K562 (cell line): ENCODE data around the gene SCTR. TPM values are rescaled to one million over a fixed set of nuclear protein-coding genes. Genes with fewer than 3 reads are reported as not detected.

Experiments
- ATAC-seq: fragments of 200-7000 bp; cut with Tn5 transposase; 3 replicates; pipeline ENCODE4 v1.9.1; 2020; ENCODE audit warnings: moderate library complexity
- BruUV-seq: library from RNA; stranded (reverse); fragments of 400-500 nt; replicated peaks from 2 replicates; lab custom pipeline; 2021; lab: Mats Ljungman, UMichigan
- CTCF ChIA-PET: fragments of 300-600 bp; formaldehyde crosslinking; extraction: SDS; loops from one replicate; lab custom pipeline; 2021; ENCODE audit warnings: low intra/inter-chr PET ratio; lab: Yijun Ruan, JAX
- POLR2A ChIA-PET: fragments of 300-600, 350-650 bp; sonication (Branson Sonifier 250); formaldehyde crosslinking; extraction: SDS; loops from one replicate; lab custom pipeline; 2021; ENCODE audit warnings: antibody characterized with exemption, inconsistent platforms; lab: Yijun Ruan, JAX
- DNase-seq, 4 experiments: peaks; one replicate each; pipeline versions ENCODE4 v3.0.0 to v3.0.0-alpha.2; 2011 to 2018; ENCODE audit warnings: low spot score in 3 of 4, mixed read lengths in 3 of 4; ENCODE audit errors: extremely low read depth in 1 of 4
- FAIRE-seq: peaks from 2 replicates; lab custom pipeline; 2011; peaks lifted over from hg19 to GRCh38; lab: Jason Lieb, UNC
- H2AFZ ChIP-seq: 2 replicates; pipeline ENCODE4 v1.6.0; 2011; ENCODE audit warnings: low read depth, low read length, control low read depth, inconsistent platforms
- H3K27ac ChIP-seq: fragments of 200-600 bp; 3 replicates; pipeline ENCODE4 v1.8.0; 2011; ENCODE audit warnings: low read depth, mild to moderate bottlenecking, control low read depth, inconsistent platforms, low read length, moderate library complexity, mixed read lengths; ENCODE audit errors: extremely low read depth
- H3K27me3 ChIP-seq, 2 experiments: fragments of 300-600 bp in 1 of 2; 2 replicates in 1 of 2; 3 replicates in 1 of 2; pipeline versions ENCODE4 v1.6.0 to v1.8.0; 2011; ENCODE audit warnings: inconsistent platforms in 2 of 2, low read length in 2 of 2, mild to moderate bottlenecking in 1 of 2, mixed read lengths in 1 of 2, moderate library complexity in 1 of 2; ENCODE audit not compliant: control insufficient read depth in 2 of 2, insufficient read depth in 2 of 2
- H3K36me3 ChIP-seq: fragments of 300-600 bp; 3 replicates; pipeline ENCODE4 v1.8.0; 2011; ENCODE audit warnings: mild to moderate bottlenecking, low read length, inconsistent platforms; ENCODE audit not compliant: control insufficient read depth, insufficient read depth
- H3K4me1 ChIP-seq, 2 experiments: fragments of 200-600 bp in 1 of 2; replicated peaks in 1 of 2; 2 replicates in 1 of 2; 3 replicates in 1 of 2; pipeline versions ENCODE4 v1.5.1 to v1.8.0; 2011; ENCODE audit warnings: inconsistent platforms in 2 of 2, low read length in 2 of 2, mild to moderate bottlenecking in 1 of 2, mixed read lengths in 1 of 2, moderate library complexity in 1 of 2; ENCODE audit not compliant: control insufficient read depth in 2 of 2, insufficient read depth in 2 of 2
- H3K4me2 ChIP-seq: 2 replicates; pipeline ENCODE4 v1.6.1; 2011; ENCODE audit warnings: low read length, control low read depth, inconsistent platforms, mixed read lengths; ENCODE audit not compliant: insufficient read depth
- H3K4me3 ChIP-seq: fragments of 200-600 bp; sonication (generic), shearing (Covaris generic); 2 replicates; pipeline ENCODE4 v1.5.1; 2016; ENCODE audit warnings: control low read depth, inconsistent platforms
- H3K79me2 ChIP-seq: fragments of 200-600 bp; 3 replicates; pipeline ENCODE4 v1.8.0; 2011; ENCODE audit warnings: low read length, inconsistent platforms; ENCODE audit not compliant: control insufficient read depth, insufficient read depth
- H3K9ac ChIP-seq, 2 experiments: 2 replicates each; pipeline versions ENCODE4 v1.6.0 to v1.6.1; 2011; ENCODE audit warnings: low read depth in 2 of 2, low read length in 2 of 2, control low read depth in 1 of 2, inconsistent platforms in 1 of 2, mild to moderate bottlenecking in 1 of 2, mixed read lengths in 1 of 2; ENCODE audit not compliant: insufficient read depth in 1 of 2
- H3K9me1 ChIP-seq: one replicate; pipeline ENCODE4 v1.6.0; 2011; ENCODE audit warnings: inconsistent platforms, mild to moderate bottlenecking, low read length, moderate library complexity; ENCODE audit not compliant: control insufficient read depth, insufficient read depth
- H3K9me3 ChIP-seq: replicated peaks from 2 replicates; pipeline ENCODE4 v1.5.1; 2011; ENCODE audit warnings: low read depth, low read length, inconsistent platforms; ENCODE audit not compliant: control insufficient read depth, insufficient read depth
- H4K20me1 ChIP-seq: replicated peaks from 2 replicates; pipeline ENCODE4 v1.6.1; 2011; ENCODE audit warnings: low read length, inconsistent platforms, mixed read lengths; ENCODE audit not compliant: control insufficient read depth, insufficient read depth
- BRF1 ChIP-seq: IDR thresholded peaks from 3 replicates; pipeline ENCODE4 v1.6.1; 2011; ENCODE audit warnings: borderline replicate concordance, mild to moderate bottlenecking; ENCODE audit not compliant: insufficient read length; ENCODE audit errors: extremely low read depth
- DDX20 ChIP-seq: fragments of 450-650 bp; IDR thresholded peaks from 2 replicates; pipeline ENCODE4 v1.6.1; 2016; ENCODE audit warnings: missing genetic modification characterization, low read depth, mild to moderate bottlenecking, missing compliant biosample characterization, moderate library complexity
- MGA ChIP-seq: fragments of 450-650 bp; IDR thresholded peaks from 2 replicates; pipeline ENCODE4 v1.6.1; 2016; ENCODE audit warnings: mild to moderate bottlenecking, moderate library complexity
- MTA1 ChIP-seq: fragments of 450-650 bp; IDR thresholded peaks from 2 replicates; pipeline ENCODE4 v1.6.1; 2017; ENCODE audit warnings: borderline replicate concordance
- TAF15 ChIP-seq: fragments of 200-400 bp; formaldehyde crosslinking; IDR thresholded peaks from 2 replicates; pipeline ENCODE4 v1.6.1; 2017; ENCODE audit warnings: mild to moderate bottlenecking, low read depth, low read length, moderate library complexity
- TAF9B ChIP-seq: fragments of 450-650 bp; IDR thresholded peaks from 2 replicates; pipeline ENCODE4 v1.6.1; 2018; ENCODE audit warnings: mild to moderate bottlenecking; ENCODE audit not compliant: partially characterized antibody
- ZNF444 ChIP-seq: fragments of 250-450 bp; sonication (Bioruptor Pico); IDR thresholded peaks from 2 replicates; pipeline ENCODE4 v1.4.0; 2020; ENCODE audit warnings: mild to moderate bottlenecking, moderate library complexity
- ZNF699 ChIP-seq: fragments of 250-450 bp; sonication (Bioruptor Pico); IDR thresholded peaks from 2 replicates; pipeline ENCODE4 v1.8.0; 2021; ENCODE audit warnings: mild to moderate bottlenecking, moderate library complexity; ENCODE audit not compliant: insufficient replicate concordance
- WGBS: fragments of 100-300 bp; shearing (Covaris generic); methylation state at CpG from one replicate; pipeline ENCODE4 v1.1.6; 2016; ENCODE audit warnings: low coverage, mixed read lengths; ENCODE audit not compliant: insufficient coverage; ENCODE audit errors: missing lambda C conversion rate; 5-methylcytosine and 5-hydroxymethylcytosine counted together
- in situ Hi-C: fragments of 300-500 bp; cut with MboI; formaldehyde crosslinking; loops from 4 replicates; pipeline ENCODE4 v1.15.0; 2018; ENCODE audit warnings: inconsistent platforms, mixed read lengths
- intact Hi-C: fragments of 100-400 bp; cut with micrococcal nuclease; formaldehyde crosslinking; loops from 2 replicates; pipeline ENCODE4 v1.14.2; 2022
- polyA plus RNA-seq, 8 experiments: library from polyadenylated mRNA; depleted of rRNA in 4 of 8; stranded (reverse) in 5 of 8; unstranded in 3 of 8; fragments of >200 nt; fragmentation: Nextera tagmentation in 2 of 8; fragmentation: Illumina TruSeq in 1 of 8; extraction: Ambion mirVana in 2 of 8; extraction: Trizol in 1 of 8; gene quantifications; 2 replicates each; pipeline versions ENCODE4 v1.2.1 to v1.2.3, GENCODE V29; 2011 to 2014; ENCODE audit warnings: inconsistent platforms in 1 of 8, missing spikeins in 1 of 8
- total RNA-seq, 7 experiments: library from RNA; depleted of rRNA in 6 of 7; stranded (reverse); fragments of >200 nt in 6 of 7; fragmentation: Illumina TruSeq in 2 of 7; extraction: Trizol in 2 of 7; gene quantifications; 2 replicates each; pipeline versions ENCODE4 v1.2.1 to v1.2.3, GENCODE V29; 2011 to 2021; ENCODE audit warnings: low replicate concordance in 1 of 7
- TF ChIP-seq, protein P1 (sequence below): fragments of 250-450 bp; sonication (Bioruptor Pico); IDR thresholded peaks from 2 replicates; pipeline ENCODE4 v1.8.0; 2022; ENCODE audit warnings: moderate library complexity, mild to moderate bottlenecking, inconsistent platforms

Gene SCTR
- total and polyA plus RNA-seq, 9 of the 15 experiments (the other 6 are each of a cell fraction or from before 2014, with no cell fraction given), result not detected

- ChIA-PET CTCF (interaction anchor here (1.0 to 4.0 kb wide), 2 partner anchors 66 to 462 kb away, joined by 3 to 56 read pairs; no protein-coding TSS in a partner anchor), POLR2A (interaction anchor here (0.5 kb wide), 1 partner anchor 28 kb away, joined by 3 read pairs; no protein-coding TSS in a partner anchor)
- H4K20me1 ChIP-seq, result no peaks in the 10 kb centered on the region; the same call in none of the 2 replicates
- no peaks in the 10 kb centered on the region for H3K4me1 ChIP-seq
- no peak overlapping the region for H3K27ac ChIP-seq
- DNase-seq, result no peak
- no peak overlapping the region for H2AFZ ChIP-seq
- H3K36me3 ChIP-seq, result no peaks in the 10 kb centered on the region
- in situ Hi-C loops, result loop anchor here (5.0 kb wide), 1 partner anchor 161 kb away; no protein-coding TSS in a partner anchor
- ATAC-seq, result no peak
- H3K79me2 ChIP-seq, result no peaks in the 10 kb centered on the region
- no peak for FAIRE-seq
- BruUV-seq, result no TSS peak
- intact Hi-C loops, result loop anchor here (10.0 kb wide), 1 partner anchor 449 kb away; no protein-coding TSS in a partner anchor
- H3K4me2 ChIP-seq, result no peak overlapping the region
- 3% methylated on average over 16 of the region's 16 CpGs for WGBS
- H3K9ac ChIP-seq, result no peak overlapping the region
- H3K9me1 ChIP-seq, result no peaks in the 10 kb centered on the region
- no peak overlapping the region for H3K4me3 ChIP-seq
- H3K27me3 ChIP-seq, result peaks cover 6 to 49% of the 10 kb centered on the region in 2 experiments; a peak in 4 of 5 replicates
- no peaks in the 10 kb centered on the region for H3K9me3 ChIP-seq
- TF ChIP-seq ZNF699 (CRISPR knock-in tag) (no peak), MGA (no peak), DDX20 (tag) (no peak), ZNF444 (no peak), MTA1 (no peak), BRF1 (no peak), TAF9B (no peak), TAF15 (no peak)
- TF ChIP-seq, protein P1, sequence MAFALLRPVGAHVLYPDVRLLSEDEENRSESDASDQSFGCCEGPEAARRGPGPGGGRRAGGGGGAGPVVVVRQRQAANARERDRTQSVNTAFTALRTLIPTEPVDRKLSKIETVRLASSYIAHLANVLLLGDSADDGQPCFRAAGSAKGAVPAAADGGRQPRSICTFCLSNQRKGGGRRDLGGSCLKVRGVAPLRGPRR (CRISPR knock-in tag), result no peak
Observed at GRCh38 chr2:119473621-119474370, 50.5 kb downstream of the SCTR start.
